NCI-H2029 (cell line): ENCODE data around the gene TFAP2A.

Source experiments
- DNase-seq: peaks from one replicate; lab custom pipeline; 2025; lab: John Stamatoyannopoulos, UW

TFAP2A gene

DNA sequence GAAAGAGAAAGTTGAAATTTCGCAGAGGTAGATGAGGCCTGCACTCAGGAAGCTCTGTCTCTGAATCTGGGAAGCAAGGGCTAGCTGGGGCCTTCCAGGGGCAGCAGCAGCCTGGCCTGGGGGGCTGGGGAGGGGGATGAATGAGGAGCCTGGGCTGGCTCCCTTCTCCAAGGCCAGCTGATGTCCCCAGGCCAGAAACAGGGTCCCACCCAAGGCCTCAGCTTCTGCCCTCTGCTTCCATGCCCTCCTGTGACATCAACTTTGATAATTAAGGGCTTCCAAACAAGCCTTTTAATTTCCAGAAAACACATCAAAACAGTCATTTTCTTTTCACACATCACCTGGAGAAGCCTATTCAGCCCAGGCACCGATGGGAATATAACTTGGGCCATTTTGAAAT is 15.4 kb downstream of the TFAP2A start:
- no peak for DNase-seq

DNA sequence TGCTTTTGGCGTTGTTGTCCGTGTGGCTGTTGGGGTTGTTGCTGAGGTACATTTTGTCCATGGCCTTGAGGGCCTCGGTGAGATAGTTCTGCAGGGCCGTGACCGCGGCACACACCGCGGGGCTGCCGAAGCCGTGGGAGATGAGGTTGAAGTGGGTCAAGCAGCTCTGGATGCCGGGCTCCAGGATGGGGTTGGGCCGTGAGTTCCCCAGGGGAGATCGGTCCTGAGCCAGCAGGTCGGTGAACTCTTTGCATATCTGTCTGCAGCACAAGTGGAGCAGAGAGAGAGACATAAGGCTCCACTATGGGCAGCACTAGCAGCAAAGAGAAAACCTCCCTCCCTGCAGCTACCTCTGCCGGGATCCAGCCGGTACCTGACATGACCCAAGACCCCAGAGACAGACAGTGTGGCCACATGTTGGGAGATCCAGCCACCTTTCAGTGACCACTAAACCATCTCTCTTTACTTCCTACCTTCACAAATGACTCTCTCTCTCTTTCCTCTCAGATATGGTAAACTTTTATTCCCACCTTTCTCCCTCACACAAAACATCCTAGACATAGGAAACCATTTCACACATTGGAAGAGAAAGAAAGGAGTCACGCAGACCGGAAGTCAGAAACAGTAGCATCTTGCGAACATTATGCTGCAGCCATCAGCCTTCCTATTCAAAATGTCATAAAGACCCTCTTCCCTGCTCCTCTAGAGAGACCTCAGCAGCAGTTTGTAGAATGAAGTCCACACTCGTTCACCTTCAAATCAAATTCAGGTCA is 16.2 kb downstream of the TFAP2A start:
- DNase-seq, result no peak

DNA sequence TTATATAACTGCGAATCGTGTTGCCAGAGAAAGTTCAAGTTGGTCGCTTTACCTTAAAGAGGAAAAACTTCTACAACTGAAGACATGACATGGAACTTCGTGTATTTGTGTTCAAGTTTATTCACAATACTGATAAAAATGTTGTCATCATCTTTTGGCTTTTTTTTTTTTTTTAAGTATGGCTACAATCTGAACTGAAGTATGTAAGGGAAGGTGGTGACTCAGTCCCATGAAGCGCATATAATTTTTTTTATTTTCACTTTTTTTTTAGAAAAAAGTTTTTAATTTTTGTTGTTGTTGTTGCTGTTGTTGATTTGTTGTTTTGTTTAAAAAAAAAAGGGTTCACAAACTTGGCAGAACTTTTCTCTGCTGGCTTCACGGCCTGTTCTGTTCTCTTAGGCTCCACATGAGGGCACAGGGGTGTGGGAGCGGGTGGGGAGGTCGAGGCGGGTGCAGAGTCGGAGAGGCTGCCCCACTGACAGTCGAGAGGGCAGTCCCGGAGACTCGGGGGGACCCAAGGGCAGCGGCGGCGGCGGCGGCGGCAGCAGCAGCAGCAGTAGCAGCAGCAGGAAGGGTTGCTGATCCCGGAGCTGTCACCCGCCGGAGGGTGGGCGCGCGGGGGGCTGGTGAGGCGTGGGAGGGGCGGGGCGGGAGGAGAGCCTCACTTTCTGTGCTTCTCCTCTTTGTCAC is 17.0 kb downstream of the TFAP2A start:
- DNase-seq, result no peak

DNA sequence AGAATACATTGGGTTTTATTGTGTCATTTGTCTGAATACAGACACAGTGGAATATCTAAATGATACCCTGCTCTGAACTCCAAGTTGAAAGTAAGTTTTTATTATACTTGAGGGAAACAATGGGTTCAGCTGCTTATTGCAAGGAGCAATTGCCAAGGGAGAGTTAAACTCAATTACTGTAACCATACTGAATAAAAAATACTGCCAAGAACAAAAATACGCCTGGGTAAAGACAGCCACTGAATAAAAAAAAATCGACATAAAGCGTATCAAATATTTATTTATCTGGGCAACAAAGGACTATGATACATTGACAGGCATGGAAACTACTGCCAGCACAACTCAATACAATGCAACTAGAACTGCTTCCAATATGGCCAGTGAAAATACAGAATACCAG is 18.1 kb downstream of the TFAP2A start:
- DNase-seq, result no peak

DNA sequence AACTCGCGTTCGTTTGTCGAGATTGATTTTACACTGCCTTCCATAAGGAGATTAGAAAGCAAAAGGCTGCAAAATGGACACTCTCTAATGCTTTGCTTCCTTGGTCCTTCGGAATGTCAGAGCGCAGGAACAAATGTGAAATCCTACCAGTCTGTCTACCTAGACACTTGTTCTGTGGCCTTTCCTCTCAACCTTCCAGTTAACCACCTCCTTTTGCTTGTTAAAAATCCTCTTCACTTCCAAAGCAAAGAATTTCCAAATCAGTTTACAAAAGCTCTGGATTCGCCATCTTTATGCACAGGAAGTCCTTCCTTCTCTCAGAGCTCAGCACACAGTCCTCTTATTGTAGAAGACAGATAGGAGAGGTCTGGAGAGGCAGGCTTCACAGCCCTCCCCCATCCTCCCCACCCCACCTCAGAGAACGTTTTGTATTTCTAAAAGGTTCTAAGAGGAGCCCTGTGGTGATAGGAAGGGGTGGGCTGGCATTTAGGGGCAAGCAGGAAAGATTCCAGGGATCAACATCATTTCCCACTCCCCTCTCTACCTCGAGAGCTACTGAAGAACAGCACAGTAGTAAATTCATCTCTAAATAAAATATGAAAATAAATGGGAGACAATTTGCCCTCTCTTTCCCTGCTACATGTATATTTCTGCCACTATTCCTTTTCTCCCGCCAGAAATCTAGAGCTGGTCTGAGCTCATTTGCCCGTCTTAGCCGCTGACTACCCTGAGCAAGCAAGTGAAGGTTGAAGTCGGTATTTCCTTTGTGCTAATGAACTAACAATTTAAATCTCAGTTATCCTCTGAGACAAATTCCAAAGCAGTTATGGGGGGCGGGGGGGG is 18.9 kb downstream of the TFAP2A start:
- no peak for DNase-seq

DNA sequence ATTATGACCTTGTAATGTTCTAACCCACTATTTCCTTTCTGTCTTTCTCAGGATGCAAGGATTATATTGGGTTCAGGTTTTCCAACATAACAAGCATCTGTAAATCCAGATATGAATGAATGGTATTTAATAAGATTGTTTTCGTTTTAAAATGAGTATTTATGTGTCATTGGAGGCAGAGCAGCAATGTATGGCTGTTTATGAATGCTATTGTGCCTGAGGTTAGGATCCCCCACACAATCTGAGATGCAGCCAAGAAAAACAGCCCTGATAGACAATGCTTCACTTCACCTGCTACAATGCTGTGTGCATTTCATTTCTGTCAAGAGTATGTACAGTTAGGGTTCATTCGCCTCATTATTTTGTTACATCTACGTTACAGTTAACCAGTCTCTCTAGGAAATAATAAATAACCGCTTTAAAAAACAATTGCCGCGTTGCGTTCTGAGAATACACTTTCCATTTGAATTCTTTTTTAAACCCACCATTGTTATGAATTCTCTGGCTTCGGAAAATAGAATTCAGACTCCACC is 19.6 kb downstream of the TFAP2A start:
- DNase-seq, result no peak

DNA sequence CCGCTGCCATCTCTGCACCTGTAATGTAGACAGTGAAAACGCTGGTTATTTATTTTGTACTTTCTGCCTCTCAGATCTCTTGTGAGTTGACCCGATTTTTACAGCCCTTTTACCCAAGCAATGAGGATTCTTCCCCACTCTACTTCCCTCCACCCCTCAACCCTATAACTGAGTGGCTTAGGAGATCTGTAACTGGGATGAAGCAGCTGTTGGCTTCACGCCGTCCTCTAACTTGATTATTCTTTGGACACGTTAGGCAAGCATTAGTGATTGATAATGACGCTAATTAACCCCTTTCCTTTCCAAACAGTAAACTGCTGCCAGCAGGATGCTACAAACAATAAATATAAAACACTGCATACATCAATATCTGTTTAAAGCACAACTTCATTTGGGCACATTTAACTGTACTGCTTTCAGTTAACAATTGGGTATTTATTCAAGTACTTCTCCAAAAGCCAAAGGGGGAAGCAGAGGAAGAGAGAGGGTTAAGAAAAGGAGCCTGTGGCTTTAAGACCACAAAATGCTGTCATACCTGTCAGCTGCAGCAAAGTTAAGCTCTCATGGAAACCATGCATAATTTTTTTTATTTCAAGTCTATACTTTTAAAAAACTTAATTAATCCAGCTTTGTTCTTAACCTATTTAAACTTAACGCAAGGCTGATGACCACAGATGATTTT is 21.2 kb downstream of the TFAP2A start:
- DNase-seq, result no peak

DNA sequence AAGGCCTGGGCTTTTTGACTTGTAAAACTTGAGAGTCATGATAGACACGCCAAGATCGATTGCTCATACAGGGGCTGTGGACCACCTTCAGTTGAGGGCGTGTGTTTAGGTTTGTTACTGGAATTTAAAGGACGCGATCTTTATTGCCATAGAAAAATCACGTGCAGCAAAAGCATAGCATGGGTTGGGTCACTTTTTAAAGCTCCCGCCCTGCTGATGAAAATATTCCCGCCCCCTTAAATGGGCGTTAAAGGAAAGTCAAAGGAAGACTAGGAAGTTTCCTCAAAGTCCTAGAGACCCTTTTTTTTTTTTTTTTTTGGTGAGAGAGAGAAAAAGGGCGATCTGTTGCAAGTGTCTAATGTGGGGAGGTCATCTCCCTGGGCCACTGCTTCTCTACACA is 23.1 kb downstream of the TFAP2A start:
- DNase-seq, result no peak

DNA sequence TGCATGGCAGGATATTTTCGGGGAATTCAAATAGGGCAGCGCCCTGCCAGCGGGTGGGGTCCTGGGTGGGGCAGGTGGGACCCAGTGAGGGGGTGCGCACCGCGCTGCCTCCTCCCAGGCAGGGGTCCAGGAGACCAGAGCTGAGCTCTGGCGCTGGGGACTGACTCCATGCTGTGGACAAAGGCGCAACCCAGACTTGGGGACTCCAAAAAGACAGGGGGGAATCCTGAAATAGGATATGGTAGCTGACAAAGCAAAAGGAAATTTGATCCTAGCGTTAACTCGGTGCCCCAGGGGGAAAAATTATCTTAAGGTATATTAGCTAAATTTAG is 23.6 kb downstream of the TFAP2A start:
- DNase-seq, result no peak

DNA sequence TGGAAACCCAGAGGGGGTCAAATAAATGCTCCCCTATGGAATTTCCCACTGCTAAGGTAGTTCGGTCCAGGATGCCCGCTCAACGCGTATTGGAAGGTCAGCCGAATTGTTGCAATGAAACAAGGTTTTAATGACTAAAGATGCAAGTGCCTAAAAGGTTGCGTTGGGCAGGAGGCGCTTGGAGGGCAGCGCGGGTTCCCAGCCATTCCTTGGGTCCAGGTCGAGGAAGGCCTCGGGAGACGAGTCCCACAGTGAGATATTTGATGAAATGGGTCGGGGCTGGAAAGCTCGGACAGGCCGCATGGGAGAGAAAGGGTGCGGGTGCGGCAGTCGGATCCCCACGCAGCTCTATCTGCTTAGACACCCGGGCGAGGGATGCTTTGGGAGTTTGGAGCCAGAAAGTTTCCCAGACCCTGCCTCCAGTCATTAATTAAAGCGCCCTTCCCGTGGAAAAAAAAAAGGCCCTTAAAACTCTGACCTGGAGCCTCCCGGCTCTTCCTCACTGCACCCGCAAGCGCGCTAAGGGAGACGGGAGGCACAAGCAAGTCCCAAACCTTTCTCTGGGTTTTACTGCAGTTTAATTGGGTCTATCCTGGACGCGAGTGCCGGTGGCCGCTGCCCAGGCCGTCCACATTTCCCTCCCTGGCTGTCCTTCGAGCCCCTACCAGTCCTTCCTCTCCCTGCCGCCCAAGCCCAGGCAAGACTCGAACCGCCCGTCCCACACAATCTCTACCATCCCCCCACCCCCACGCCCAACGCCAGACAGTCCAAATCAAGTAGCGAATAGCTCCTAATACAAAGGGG is 24.2 kb downstream of the TFAP2A start:
- no peak for DNase-seq

DNA sequence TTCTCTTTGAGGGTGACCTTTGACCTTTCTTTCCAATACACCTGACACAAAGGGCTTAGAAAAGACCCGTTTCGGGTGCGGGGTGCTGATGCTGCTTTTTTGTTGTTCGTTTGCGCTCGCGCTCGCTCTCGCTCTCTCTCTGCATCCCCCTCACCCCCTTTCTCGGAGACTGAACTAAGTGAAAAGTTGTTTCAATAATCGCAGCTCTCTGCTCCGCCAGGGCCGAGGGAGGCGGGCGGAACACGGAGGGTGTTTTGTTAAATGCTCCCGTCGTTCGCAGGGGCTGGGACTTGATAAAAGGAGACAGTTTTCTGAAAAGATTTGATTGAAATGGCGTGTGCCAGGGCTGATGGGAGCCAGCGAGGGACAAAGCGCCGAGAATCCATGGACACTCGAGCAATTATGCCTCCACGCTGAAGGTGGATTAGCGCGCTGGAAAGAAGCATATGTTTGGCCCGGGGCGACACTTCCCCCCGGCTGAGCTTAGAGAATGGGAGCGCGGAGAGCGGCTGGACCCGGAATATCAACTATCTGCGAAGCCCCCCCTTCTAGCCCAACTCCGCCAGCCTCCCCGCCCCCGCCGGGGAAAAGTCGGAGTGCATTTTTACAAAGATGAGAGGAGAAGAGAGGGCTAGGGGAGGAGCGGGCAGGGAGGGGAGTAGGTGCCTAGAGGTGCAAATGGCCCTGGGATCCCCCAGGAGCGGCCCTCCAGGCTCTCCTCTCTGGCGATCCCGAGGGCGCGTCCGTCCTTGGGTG is 25.0 kb downstream of the TFAP2A start:
- DNase-seq, result no peak

DNA sequence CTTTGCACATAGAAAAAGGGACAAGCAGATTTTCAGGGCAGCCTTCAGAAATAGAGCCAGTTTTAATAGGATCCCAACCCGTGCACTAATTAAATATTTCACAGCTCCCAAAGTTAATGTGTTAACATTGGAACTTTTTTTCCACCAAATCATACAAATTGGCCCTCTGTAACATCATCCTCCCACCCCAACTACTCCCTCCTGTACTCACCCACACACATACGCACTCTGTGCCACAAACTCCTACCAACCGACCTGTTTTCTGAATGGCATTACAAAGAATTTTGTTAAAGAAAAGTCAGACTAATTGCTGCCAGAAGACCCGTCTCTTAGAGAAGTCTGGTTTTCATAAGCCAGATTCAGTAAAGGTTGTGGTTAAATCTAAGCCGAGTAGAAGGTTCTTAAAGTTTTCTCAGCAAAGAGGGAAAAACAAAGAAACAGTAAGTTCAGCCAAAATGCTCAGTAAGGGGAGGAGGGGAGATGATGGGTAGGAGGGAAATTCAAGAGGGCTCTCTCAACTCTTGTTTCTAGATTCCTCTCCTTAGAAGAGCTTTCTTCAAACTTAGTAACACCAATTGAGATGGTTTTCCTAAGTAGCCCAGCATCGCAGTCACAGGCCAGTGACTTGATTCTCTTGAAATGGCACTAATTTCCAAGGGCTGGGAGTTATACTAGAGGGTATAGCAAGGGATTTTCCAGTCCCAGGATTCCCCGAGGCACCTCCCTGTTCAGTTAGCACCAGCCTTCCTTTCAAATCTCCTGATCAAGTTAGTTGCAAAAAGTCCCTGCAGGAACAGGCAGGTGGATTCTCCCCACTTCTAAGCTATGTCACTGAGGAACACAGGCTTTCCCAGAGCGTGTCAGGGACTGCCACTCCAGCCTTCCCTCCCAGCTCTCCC is 27.9 kb downstream of the TFAP2A start:
- no peak for DNase-seq

DNA sequence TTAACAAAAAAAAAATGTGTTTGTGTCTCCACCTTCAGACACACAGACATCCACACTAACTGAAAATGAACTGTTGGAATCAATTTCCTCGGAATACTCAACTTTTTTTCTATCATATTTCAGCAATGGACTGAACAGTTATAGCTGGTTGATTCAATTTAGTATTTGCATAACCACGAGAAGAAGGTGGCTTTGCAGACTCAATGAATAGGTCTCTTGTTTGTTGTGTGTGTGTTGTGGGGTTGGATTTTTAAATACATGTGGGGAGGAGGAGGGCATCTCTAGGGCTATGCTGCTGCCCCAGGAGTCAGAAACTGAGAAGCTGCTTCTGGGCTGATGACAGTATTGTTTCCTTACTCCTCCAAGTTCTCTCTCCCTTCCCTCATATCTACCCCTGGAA is 28.7 kb downstream of the TFAP2A start:
- DNase-seq, result no peak

DNA sequence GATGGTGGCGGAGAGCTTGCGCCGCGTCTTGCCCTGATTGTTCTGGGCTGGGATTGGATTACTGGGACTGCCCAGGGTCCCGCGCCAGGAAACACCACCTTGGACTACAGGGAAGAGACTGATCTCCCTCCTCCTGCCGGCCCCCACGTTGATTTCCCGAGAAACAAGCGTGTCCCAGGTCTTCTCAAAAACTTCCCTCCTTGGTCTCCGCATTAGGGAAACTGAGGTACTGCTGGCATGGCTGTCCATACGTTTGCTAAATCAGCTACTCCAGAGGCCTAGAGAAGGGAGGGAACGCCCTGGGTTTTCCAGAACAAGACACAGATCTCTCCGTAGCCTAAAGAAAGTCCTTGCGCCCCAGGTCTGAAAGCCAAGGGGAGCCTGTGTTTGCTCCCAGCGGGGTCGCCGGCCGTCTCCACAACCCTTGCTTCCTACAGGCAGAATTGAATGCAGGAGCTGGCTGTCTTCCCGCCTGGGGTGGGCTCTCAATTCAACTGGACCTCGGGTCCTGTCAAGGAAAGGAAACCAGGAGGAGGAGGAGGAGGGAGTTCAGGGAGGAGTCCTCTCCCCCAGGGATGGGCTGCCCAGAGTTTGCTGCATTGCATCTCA is 29.2 kb downstream of the TFAP2A start:
- no peak for DNase-seq

DNA sequence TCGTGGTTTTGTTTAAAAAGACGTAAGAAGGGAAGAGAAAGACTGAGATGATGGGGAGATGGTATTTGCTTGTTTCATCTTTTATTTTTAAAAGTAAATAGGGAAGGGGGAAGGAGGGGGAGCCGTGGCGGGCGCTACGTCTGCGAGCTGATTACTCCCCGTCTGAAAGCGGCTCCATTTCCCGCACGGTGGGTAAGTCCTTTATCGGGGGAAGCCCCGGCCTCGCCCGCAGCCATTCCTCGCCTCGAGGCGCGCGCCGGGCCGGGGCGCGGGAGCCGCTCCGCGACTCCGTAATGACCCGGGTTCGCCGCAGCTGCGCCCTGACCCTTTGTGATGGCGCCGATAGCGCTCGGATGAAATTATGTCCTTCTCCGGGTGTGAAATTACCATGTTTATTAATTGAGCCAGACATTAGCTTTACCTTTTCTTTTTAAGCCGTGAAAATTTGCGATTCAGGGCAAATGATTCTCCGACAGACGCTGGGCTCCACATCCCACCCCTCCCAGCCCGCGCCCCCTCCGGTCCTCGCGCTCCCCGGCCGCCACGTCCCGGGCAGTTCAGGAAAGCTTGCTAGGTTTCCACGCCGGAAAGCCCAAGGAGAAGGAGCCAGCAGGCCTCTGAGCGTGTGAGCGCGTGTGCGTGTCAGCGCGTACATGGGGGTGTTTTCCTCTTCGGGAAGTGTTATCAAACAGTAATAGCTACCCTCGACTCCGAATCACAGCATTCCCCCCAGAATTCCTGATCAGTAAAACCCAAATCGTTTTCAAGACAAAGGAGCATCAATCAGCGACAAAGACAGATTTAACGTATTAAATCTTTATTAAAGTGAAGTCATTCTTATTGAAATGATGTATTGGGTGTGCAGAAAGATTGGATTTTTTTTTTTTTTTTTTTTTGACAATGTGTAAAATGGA is 30.0 kb downstream of the TFAP2A start:
- no peak for DNase-seq

DNA sequence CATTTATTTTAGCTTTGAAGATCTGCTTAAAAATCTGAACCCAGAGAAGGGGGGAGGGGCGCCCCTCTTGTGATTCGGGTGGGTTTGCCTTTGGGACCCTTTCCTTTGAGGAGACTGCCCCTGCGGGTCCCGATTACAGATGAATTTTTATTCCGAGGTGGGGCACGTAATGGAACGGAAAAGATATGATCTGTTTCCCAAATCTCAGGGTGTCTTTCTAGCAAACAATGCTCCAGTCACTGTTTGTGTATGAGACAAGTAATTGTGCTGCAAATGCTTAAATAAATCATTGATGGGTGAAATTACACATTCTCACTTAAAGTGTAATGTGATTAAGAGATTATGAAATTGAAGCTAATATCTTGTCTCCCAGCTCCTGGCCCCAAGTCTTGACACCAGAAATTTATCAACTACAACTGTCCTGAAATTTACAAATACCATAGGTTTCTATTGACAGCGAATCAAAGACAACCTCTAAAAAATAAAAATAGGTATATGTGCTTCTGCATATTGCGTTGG is 30.7 kb downstream of the TFAP2A start:
- DNase-seq, result no peak

DNA sequence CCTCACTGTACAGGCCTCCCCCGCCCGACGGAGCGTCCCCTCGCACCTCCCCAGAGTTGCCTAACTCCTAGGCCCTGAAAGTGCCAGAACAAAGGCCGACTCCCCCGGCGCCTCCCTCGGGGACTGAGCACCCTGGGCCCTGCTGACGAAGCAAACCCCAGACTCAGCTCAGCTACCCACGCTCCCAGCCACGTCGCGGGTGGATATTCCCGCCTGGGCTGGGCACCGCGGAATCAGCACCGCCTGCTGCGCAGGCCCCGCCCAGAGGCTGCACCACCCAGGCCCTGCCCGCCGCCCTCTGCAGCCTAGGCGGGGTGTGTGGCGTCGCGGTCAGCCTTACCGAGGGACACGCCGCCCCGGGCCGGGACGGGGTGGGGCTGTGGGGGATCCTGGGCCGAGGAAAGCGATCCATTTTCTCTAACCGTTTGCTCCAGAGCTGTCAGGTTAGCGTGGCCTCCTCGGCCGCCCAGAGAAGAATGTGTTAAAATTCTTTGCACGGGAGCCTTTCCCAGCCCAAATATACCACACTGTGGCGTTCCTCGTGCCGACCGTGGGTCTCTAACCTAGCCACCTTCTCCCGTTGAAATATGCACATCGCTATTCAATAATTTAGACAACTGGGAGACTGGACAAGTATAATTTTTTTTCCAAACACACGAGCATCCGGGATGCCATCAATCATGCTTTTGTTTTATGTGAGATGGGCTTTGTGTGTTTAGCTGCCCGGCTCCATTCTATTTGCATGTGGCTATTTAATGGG is 31.4 kb downstream of the TFAP2A start:
- DNase-seq, result no peak
